Mononuclear cell (primary cell): ENCODE data around the gene PAFAH2. TPM values are rescaled to one million over a fixed set of nuclear protein-coding genes. Genes with fewer than 3 reads are reported as not detected.
"Not testable (repeated sequence)": the region's sequence is repeated elsewhere in the genome, so short reads cannot be mapped to it uniquely, and the experiment has no call there.

Source experiments
- H3K27me3 ChIP-seq: 2 replicates; pipeline ENCODE4 v1.6.0; 2011; ENCODE audit warnings: low read length, control low read depth; ENCODE audit not compliant: insufficient read depth
- H3K4me1 ChIP-seq: 2 replicates; pipeline ENCODE4 v1.5.1; 2011; ENCODE audit warnings: mild to moderate bottlenecking, low read length, control low read depth; ENCODE audit not compliant: insufficient read depth
- H3K4me3 ChIP-seq: 2 replicates; pipeline ENCODE4 v1.5.1; 2011; ENCODE audit warnings: mild to moderate bottlenecking, low read length, moderate library complexity
- H3K9me3 ChIP-seq: 2 replicates; pipeline ENCODE4 v1.5.1; 2011; ENCODE audit warnings: low read depth, mild to moderate bottlenecking, control low read depth, low read length
- total RNA-seq: library from RNA; depleted of rRNA; stranded (reverse); fragments of >200 nt; gene quantifications from one replicate; pipeline ENCODE4 v1.2.3, GENCODE V29; 2012

The PAFAH2 gene
- total RNA-seq, 1 donor: 5.8 TPM

DNA sequence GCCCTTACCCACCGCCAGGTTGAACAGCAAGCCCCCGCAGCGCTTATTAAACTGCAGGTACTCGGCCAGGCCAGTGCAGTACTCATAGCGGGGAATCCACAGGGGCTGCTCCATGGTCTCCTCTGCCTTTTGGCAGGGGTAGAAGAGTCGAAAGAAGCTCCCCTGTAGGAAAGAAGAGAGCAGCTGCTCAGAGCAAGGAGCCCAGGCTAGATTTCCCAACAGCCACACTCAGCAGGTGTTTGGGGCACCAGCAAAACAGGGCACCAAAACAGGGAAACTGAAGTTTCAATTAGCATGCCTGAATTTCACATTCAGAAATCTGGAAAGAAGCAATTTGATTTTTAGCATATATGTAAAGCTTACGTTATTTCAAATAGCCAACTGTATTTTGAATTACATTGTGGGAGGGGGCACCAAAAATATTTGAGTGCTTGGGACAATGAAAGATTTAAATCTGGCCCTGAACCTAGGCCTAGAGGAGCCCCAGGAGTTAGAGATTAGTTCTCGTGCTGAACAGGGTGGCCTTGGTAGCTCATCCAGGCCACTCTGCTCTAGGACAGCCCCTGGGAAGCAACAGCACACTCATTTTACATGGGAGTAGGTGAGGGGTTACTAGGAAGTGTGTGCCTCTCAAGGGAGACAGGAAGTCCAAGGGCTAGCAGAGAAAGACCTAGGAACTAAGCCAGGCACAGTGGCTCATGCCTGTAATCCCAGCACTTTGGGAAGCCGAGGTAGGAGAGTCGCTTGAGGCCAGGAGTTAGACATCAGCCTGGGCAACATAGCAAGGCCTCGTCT lies 8.2 kb downstream of the PAFAH2 start:
- H3K9me3 ChIP-seq: no peaks in the 10 kb centered on the region
- H3K4me3 ChIP-seq: peak overlapping the region; percentile 49
- peaks cover 49% of the 10 kb centered on the region for H3K4me1 ChIP-seq
- no peaks in the 10 kb centered on the region for H3K27me3 ChIP-seq

DNA sequence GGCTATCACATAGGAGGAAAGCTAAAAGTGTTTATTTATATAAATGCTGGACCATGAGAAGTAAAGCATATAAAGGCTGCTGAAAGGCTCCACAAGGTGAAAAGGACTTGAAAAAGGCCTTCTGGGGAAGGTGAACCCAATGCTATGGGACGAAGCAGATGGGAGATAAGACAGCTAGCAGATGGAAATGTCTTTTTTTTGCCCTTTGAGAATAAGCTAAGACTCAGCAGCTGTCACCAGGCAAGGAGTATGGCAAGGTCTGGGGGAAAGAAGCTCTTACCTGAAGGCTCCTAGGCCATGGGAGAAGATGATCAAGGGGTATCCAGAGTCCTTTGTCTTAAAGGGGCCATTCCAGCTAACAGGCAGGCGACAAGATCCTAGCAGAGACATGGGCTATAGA lies 9.9 kb downstream of the PAFAH2 start:
- H3K9me3 ChIP-seq: no peaks in the 10 kb centered on the region
- peaks cover 45% of the 10 kb centered on the region for H3K4me1 ChIP-seq
- no peaks in the 10 kb centered on the region for H3K27me3 ChIP-seq
- no peak overlapping the region for H3K4me3 ChIP-seq

DNA sequence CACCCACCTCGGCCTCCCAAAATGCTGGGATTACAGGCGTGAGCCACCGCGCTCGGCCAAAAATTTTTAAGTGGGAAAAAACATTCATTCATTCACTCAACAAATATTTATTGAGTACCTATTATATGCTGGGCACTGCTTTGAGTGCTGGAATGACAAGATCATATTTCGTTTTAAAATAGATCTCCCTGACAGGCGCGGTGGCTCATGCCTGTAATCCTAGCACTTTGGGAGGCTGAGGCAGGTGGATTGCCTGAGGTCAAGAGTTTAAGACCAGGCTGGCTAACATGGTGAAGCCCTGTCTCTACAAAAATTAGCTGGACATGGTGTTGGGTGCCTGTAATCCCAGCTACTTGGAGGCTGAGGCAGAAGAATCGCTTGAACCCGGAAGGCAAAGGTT lies 11.1 kb downstream of the PAFAH2 start:
- H3K4me1 ChIP-seq: peaks cover 35% of the 10 kb centered on the region
- H3K9me3 ChIP-seq: not testable (repeated sequence)

DNA sequence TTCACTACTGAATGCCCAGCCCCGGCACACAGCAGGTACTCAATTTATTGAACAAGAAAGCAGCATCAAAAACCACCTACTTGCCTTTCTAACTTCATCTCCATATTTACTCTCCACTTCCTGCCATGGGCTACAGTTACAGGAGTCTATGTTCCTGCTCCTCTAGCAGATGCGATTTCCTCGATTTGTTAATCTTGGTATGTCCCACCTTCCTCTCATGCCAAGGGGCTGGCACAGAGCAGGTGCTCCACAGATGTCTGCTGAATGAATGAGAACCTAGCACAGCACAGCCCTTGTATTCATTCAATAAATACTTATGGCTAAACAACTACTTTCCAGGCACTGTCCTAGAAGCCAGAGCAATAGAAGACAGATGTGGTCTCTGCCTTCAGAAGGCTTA lies 12.2 kb downstream of the PAFAH2 start:
- Histone ChIP-seq H3K9me3 (no peaks in the 10 kb centered on the region), H3K4me1 (peaks cover 25% of the 10 kb centered on the region), H3K4me3 (no peak overlapping the region), H3K27me3 (no peaks in the 10 kb centered on the region)

More for the DNA sequence above, 11.1 kb downstream of the PAFAH2 start:
- not testable (repeated sequence) for H3K27me3 ChIP-seq, H3K4me3 ChIP-seq

DNA sequence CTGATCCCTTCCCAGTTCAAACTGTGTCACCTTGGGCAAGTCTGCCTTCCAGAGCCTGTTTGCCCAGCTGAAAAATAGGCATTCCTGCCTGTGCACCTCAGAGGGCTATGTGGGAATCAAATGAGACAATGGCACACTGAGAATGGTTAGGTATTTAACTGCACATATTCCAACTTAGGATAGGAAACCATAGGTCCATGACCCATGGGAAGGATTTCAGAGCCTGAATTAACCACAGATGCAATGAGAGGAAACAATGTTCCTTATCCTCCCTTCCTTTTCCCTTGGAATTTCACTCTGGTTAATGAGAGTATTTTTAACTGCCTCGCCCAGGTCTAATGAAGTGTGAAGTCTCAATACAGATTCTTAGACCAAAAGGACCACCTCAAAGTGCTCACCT lies 12.7 kb downstream of the PAFAH2 start:
- peaks cover 20% of the 10 kb centered on the region for H3K4me1 ChIP-seq
- no peaks in the 10 kb centered on the region for H3K9me3 ChIP-seq
- H3K4me3 ChIP-seq: no peak overlapping the region
- H3K27me3 ChIP-seq: no peaks in the 10 kb centered on the region

DNA sequence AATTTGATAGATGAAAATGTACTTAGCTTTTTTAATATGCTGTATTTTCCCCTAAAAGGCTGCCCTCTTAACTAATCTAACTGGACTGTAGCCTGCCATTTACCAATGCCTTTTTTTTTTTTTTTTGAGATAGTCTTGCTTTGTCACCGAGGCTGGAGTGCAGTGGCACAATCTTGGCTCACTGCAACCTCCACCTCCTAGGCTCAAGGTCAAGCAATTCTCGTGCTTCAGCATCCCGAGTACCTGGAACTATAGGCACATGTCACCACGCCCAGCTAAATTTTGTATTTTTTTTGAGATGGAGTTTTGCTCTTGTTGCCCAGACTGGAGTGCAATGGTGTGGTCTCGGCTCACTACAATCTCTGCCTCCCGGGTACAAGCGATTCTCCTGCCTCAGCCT lies 18.7 kb downstream of the PAFAH2 start:
- H3K4me3 ChIP-seq: no peak overlapping the region
- H3K27me3 ChIP-seq: no peaks in the 10 kb centered on the region
- no peaks in the 10 kb centered on the region for H3K9me3 ChIP-seq
- no peaks in the 10 kb centered on the region for H3K4me1 ChIP-seq

DNA sequence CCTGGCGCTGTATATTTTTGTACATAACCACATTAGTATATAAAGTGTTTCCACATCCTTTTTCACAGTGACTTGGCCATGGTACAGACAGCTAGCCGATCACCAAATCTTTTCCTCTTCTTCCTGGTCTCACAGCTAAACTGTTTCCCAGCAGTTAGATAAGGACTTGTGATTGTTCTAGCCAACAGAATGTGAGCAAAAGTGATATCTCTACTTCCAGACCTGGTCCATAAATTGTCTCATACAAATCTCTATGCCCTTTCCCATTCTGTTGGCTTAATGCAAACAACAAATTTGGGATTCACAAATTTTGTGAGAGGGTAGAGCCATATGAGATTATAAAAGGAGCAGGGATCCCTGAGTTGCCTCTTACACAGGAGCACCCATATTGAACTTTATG lies 19.5 kb downstream of the PAFAH2 start:
- Histone ChIP-seq H3K9me3 (no peaks in the 10 kb centered on the region), H3K4me1 (no peaks in the 10 kb centered on the region), H3K4me3 (no peak overlapping the region), H3K27me3 (no peaks in the 10 kb centered on the region)

DNA sequence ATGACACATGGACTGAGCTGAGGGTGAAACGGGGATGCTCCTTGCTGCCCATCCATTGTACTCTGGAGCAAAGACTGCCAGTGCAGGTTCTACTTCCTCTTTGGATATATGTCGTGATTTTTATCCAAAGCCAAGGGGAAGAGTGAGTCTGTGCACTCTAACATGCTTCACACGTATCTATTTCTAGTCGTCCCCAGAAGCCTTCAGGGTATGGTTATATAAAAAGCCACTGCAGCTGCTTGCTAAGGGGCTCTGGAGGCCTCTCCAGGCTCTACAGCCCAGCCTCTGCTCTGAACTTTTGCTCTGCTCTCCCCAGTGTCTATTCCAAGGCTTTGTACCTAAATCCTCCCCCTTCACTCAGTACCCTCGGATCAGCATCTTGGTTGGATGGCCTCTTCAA lies 20.1 kb downstream of the PAFAH2 start:
- H3K27me3 ChIP-seq: no peaks in the 10 kb centered on the region
- no peaks in the 10 kb centered on the region for H3K4me1 ChIP-seq
- no peaks in the 10 kb centered on the region for H3K9me3 ChIP-seq
- no peak overlapping the region for H3K4me3 ChIP-seq

DNA sequence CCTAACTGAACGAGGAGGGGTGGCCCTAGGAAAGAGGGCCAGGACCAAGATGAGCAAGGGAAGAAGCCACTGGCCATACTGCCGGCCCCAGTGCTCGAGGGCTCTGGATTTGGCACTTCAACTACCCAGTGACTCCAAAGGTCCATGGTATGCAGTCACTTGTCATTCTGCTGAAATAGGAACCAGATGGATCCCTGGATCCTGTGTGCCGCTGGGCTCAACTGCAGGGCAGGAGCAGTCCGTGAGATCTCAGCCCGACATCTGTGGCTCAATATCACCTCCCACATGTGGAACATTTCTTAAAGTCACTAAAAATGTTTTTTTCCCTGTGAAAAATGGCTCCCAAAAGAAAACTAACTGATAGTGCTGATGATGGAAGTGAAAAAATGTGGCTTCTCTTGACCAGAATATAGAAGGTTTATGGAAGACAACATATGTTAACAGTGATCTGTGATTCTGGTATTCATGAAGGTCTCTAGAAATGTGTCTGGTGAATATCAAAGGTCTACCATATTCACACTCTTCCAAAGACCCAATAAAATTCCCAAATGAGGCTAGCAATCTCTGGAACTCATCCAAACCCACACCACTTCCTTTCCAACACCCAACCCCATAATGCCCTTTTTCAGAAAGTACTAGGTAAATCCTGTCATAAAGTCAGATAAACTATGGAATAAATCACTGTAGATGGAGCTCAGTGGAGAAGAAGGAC lies 24.1 kb downstream of the PAFAH2 start:
- no peaks in the 10 kb centered on the region for H3K27me3 ChIP-seq
- no peak overlapping the region for H3K4me3 ChIP-seq
- no peaks in the 10 kb centered on the region for H3K9me3 ChIP-seq
- H3K4me1 ChIP-seq: peaks cover 22% of the 10 kb centered on the region

DNA sequence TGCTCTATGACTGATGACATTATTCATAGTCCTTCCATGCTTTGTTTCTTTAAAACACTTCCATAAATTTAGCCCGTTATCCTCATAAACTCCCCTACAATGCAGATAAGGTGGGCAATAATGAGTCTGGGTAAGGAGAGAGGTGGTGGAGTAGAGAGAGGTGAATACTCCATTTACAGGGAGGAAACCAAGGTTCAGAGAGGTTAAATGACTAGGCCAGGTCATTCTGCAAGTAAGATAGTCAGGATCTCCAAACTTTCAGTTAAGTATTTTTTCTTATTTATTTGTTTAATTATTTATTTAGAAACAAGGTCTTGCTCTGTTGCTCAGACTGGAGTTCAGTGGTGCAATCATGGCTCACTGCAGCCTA lies 26.1 kb downstream of the PAFAH2 start:
- Histone ChIP-seq H3K4me3 (no peak overlapping the region), H3K9me3 (no peaks in the 10 kb centered on the region), H3K4me1 (peaks cover 22% of the 10 kb centered on the region), H3K27me3 (no peaks in the 10 kb centered on the region)

DNA sequence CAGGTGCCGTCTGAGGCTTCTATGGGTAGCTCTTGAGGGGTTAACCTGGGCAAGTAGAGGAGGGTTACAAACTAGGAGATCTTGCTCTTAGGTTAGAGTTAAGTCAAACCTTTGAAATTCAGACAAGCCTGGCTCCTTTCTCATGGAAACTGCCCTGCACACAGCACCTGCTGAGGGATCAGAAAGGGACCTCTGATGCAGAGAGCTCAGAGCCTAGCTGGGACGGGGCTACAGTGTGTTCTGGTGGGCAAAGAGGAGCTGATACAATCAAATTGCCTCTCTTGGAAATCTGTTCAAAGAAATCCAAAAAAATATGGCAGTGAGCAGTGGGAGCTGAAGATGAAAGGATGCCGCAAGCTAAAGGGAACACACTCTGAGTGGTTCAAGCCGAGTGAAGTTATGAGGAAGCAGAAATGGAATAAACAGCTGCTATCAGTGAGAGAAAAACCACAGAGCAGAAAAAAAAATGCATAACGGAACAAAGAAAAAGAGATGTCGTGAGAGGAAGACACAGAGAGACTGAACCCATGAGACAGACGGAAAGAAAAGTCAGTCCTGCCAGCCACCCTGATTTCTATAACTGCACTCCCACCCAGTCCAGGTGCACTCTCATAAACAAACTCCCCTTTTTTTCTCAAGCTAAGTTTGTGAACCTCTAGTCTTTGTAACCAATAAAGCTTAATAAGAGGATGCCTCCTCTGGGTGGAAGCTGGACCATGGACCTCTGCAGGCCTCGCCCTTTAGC lies 26.6 kb downstream of the PAFAH2 start:
- peaks cover 22% of the 10 kb centered on the region for H3K4me1 ChIP-seq
- no peak overlapping the region for H3K4me3 ChIP-seq
- no peaks in the 10 kb centered on the region for H3K9me3 ChIP-seq
- no peaks in the 10 kb centered on the region for H3K27me3 ChIP-seq

DNA sequence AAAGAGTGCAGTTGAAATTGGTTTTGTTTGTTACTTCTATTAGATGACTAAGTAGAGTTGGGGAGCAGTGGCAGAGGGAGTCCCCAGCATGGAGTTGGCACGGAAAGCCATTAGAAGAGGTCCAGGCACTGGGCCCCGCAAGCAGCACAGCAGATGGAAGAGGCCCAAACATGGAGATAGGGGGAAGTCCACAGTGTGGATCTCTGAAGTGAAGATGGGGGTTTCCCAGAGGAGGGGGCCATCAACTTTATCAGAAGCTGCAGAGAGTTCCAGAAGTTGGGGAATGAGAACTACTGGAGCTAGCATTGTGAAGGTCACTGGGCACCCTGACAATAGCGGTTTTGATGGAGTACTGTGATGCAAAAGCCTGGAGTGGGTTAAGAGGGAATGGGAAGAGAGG lies 30.6 kb downstream of the PAFAH2 start:
- Histone ChIP-seq H3K4me1 (peaks cover 20% of the 10 kb centered on the region), H3K9me3 (no peaks in the 10 kb centered on the region), H3K27me3 (no peaks in the 10 kb centered on the region), H3K4me3 (no peak overlapping the region)

DNA sequence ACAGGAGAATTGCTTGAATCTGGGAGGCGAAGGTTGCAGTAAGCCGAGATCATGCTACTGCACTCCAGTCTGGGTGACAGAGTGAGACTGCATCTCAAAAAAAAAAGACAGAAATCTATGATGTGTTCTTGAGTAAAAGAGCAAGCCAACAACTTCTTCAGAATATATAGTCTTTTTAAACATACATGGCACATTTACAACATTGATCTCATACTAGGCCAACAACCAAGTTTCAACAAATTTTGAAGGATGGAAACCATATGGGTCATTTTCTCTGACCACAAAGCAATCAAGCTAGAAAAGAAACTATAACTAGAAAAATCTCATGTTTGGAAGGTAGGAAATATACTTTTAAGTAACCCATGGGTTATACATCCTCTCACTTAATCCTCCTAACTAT lies 38.3 kb downstream of the PAFAH2 start:
- no peaks in the 10 kb centered on the region for H3K9me3 ChIP-seq
- H3K4me3 ChIP-seq: no peak overlapping the region
- no peaks in the 10 kb centered on the region for H3K27me3 ChIP-seq
- no peaks in the 10 kb centered on the region for H3K4me1 ChIP-seq

DNA sequence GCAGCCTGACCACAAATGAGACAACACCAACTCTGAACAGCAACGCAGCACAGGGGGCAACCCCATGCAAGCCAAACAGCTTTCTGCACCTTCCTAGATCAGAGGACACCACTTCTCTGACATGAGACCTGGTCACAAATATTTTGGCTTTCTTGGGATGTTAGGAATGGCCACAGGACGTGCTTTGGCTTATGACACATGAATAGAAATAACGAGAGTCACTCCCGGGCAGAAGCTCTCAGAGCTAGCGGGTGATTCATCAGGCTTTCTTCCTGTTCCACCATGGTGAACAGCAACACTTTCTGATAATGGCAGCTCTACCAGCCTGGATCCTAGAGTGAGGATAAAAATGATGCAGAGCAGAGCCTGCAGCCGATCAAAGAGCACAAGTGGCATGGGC lies 39.4 kb downstream of the PAFAH2 start:
- H3K4me3 ChIP-seq: no peak overlapping the region
- H3K27me3 ChIP-seq: no peaks in the 10 kb centered on the region
- H3K4me1 ChIP-seq: no peaks in the 10 kb centered on the region
- no peaks in the 10 kb centered on the region for H3K9me3 ChIP-seq

DNA sequence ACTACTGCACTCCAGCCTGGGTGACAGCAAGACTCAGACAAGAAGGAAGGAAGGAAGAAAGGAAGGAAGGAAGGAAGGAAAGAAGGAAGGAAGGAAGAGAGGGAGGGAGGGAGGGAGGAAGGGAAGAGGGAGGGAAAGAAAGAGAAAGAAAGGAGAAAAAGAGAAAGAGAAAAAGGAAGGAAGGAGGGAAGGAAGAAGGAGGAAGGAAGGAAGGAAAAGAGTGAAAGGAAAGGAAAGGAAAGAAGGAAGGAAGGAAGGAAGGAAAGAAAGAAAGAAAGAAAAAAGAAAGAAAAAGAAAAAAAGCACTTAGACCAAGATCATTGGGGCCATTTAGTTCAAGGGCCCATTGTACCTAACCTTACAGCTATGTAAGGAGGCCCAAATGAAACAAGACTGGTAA lies 42.3 kb downstream of the PAFAH2 start:
- Histone ChIP-seq H3K27me3 (no peaks in the 10 kb centered on the region), H3K4me1 (no peaks in the 10 kb centered on the region), H3K9me3 (no peaks in the 10 kb centered on the region), H3K4me3 (no peak overlapping the region)
